ENCODE results near the gene FGF18. TPM values are rescaled to one million over a fixed set of nuclear protein-coding genes. Genes with fewer than 3 reads are reported as not detected.

The FGF18 gene
- total and polyA plus RNA-seq, 10 of the 15 experiments (the other 5 are each of a cell fraction or from before 2014, with no cell fraction given) = 0.03 to 0.10 (median 0.06) TPM; not detected in 5

- TF ChIP-seq ZBTB33 (IDR thresholded peaks at IDR 0.05) (no peak), USF2 (IDR thresholded peaks at IDR 0.05; ENCODE audit: borderline replicate concordance, low read depth, low read length) (no peak; the same call in 1 of the 2 replicates), WRNIP1 (IDR thresholded peaks at IDR 0.05; ENCODE audit: borderline replicate concordance, low read depth, low read length) (no peak), JUND (IDR thresholded peaks at IDR 0.05; ENCODE audit: low read depth, low read length) (no peak), ZNF687 (IDR thresholded peaks at IDR 0.05) (peak; percentile 73), CEBPZ (IDR thresholded peaks at IDR 0.05; ENCODE audit: low read depth, low read length) (no peak), ZZZ3 (IDR thresholded peaks at IDR 0.05; ENCODE audit: control insufficient read depth, insufficient read length, low read depth) (no peak), EGR1 (IDR thresholded peaks at IDR 0.05; ENCODE audit: borderline replicate concordance in 1 of 2, low read depth in 2 of 2, low read length in 2 of 2) (peak in 1 of 2 experiments; percentile 85; a peak in 2 of 3 replicates), SREBF1 (IDR thresholded peaks at IDR 0.05; ENCODE audit: low read length) (no peak), SPI1 (IDR thresholded peaks at IDR 0.05; ENCODE audit: borderline replicate concordance, insufficient read depth, low read depth, low read length) (no peak), HDAC2 (IDR thresholded peaks at IDR 0.05) (no peak), ZNF274 (IDR thresholded peaks at IDR 0.05; ENCODE audit: insufficient read depth, insufficient read length) (no peak), RUNX3 (IDR thresholded peaks at IDR 0.05; ENCODE audit: low read length) (no peak), IKZF1 (conservative IDR thresholded peaks at IDR 0.05) (peak; percentile 86), E2F8 (IDR thresholded peaks at IDR 0.05; ENCODE audit: low read depth, partially characterized antibody) (no peak), NR2C1 (IDR thresholded peaks at IDR 0.05) (no peak), SREBF2 (IDR thresholded peaks at IDR 0.05; ENCODE audit: low read length) (no peak)
Measured at GRCh38 chr5:171387345-171387969, 32.0 kb upstream of the FGF18 start, which contains the start of gene NPM1 (continued).
